ENCODE results near the gene CACNB3. TPM values are rescaled to one million over a fixed set of nuclear protein-coding genes. Genes with fewer than 3 reads are reported as not detected.

Gene CACNB3
- total and polyA plus RNA-seq, 9 of the 15 experiments (the other 6 are each of a cell fraction or from before 2014, with no cell fraction given): 0.24 to 2.0 (median 1.5) TPM

GRCh38 chr12:48827026-48827425 is 8.7 kb downstream of the CACNB3 start:
- no peak overlapping the region for H3K4me3 ChIP-seq
- POLR2A ChIA-PET: interaction anchor here (0.6 to 3.7 kb wide), 8 partner anchors 8 to 627 kb away, joined by 3 to 18 read pairs (median 4); partner anchors contain the start of gene DDX23
- in situ Hi-C loops (cut with MboI) (no loop called here), intact Hi-C loops (cut with micrococcal nuclease) (no loop called here)
- peaks cover 5% of the 10 kb centered on the region for H3K9me1 ChIP-seq (ENCODE audit: control insufficient read depth, insufficient read depth, low read length)
- BruUV-seq (replicated peaks): no TSS peak
- TF ChIP-seq MYNN (IDR thresholded peaks at IDR 0.05) (no peak), MYNN (CRISPR knock-in tag; IDR thresholded peaks at IDR 0.05) (no peak), ATF7 (IDR thresholded peaks at IDR 0.05) (no peak), GTF2A2 (tag; IDR thresholded peaks at IDR 0.05) (no peak), MCM7 (IDR thresholded peaks at IDR 0.05) (no peak)
- peaks cover 20% of the 10 kb centered on the region for H4K20me1 ChIP-seq (replicated peaks; ENCODE audit: control insufficient read depth, insufficient read depth, low read length)
- DNase-seq (ENCODE audit: extremely low read depth in 1 of 4, low spot score in 3 of 4) (no peak), FAIRE-seq (peak; percentile 6), ATAC-seq (no peak)
- H3K9me3 ChIP-seq (replicated peaks; ENCODE audit: control insufficient read depth, insufficient read depth, low read depth, low read length): no peaks in the 10 kb centered on the region
- H3K4me2 ChIP-seq (ENCODE audit: insufficient read depth, low read length): no peak overlapping the region
- H3K27me3 ChIP-seq (ENCODE audit: control insufficient read depth in 2 of 2, insufficient read depth in 2 of 2, low read length in 2 of 2): peaks cover 18 to 23% of the 10 kb centered on the region in 2 experiments; a peak in 4 of 5 replicates
- no peaks in the 10 kb centered on the region for H3K79me2 ChIP-seq (ENCODE audit: control insufficient read depth, insufficient read depth, low read length)
- no peak overlapping the region for H2AFZ ChIP-seq (ENCODE audit: low read depth, low read length)
- peaks cover 0 to 12% of the 10 kb centered on the region in 2 experiments; a peak in 2 of 5 replicates for H3K4me1 ChIP-seq (replicated peaks in 1 of 2; ENCODE audit: control insufficient read depth in 2 of 2, insufficient read depth in 2 of 2, low read length in 2 of 2)
- WGBS (ENCODE audit: insufficient coverage, low coverage, missing lambda C conversion rate): 53% methylated on average over 6 of the region's 8 CpGs
- peaks cover 38% of the 10 kb centered on the region; the same call in 2 of the 3 replicates for H3K36me3 ChIP-seq (ENCODE audit: control insufficient read depth, insufficient read depth, low read length)
- H3K9ac ChIP-seq (ENCODE audit: insufficient read depth in 1 of 2, low read depth in 2 of 2, low read length in 2 of 2): no peak overlapping the region
- CTCF ChIA-PET (ENCODE audit: low intra/inter-chr PET ratio): no interaction called here
- no peak overlapping the region for H3K27ac ChIP-seq (ENCODE audit: extremely low read depth, low read depth, low read length)

- H3K9me1 ChIP-seq (ENCODE audit: control insufficient read depth, insufficient read depth, low read length): peaks cover 5% of the 10 kb centered on the region
- intact Hi-C loops (cut with micrococcal nuclease) (no loop called here), in situ Hi-C loops (cut with MboI) (no loop called here)
- POLR2A ChIA-PET: interaction anchor here (0.9 to 3.7 kb wide), 7 partner anchors 8 to 284 kb away, joined by 3 to 18 read pairs (median 4); partner anchors contain the start of gene DDX23
- peaks cover 0 to 12% of the 10 kb centered on the region in 2 experiments; a peak in 2 of 5 replicates for H3K4me1 ChIP-seq (replicated peaks in 1 of 2; ENCODE audit: control insufficient read depth in 2 of 2, insufficient read depth in 2 of 2, low read length in 2 of 2)
- peaks cover 15% of the 10 kb centered on the region; the same call in 1 of the 2 replicates for H4K20me1 ChIP-seq (replicated peaks; ENCODE audit: control insufficient read depth, insufficient read depth, low read length)
- H2AFZ ChIP-seq (ENCODE audit: low read depth, low read length): no peak overlapping the region
- CTCF ChIA-PET (ENCODE audit: low intra/inter-chr PET ratio): no interaction called here
- H3K4me3 ChIP-seq: no peak overlapping the region
- 91% methylated on average over 16 of the region's 17 CpGs for WGBS (ENCODE audit: insufficient coverage, low coverage, missing lambda C conversion rate)
- H3K4me2 ChIP-seq (ENCODE audit: insufficient read depth, low read length): no peak overlapping the region
- no TSS peak for BruUV-seq (replicated peaks)
- H3K27me3 ChIP-seq (ENCODE audit: control insufficient read depth in 2 of 2, insufficient read depth in 2 of 2, low read length in 2 of 2): peaks cover 12 to 17% of the 10 kb centered on the region in 2 experiments; a peak in 4 of 5 replicates
- no peak overlapping the region; a peak in 1 of 4 replicates for H3K9ac ChIP-seq (ENCODE audit: insufficient read depth in 1 of 2, low read depth in 2 of 2, low read length in 2 of 2)
- ATAC-seq (no peak), FAIRE-seq (no peak), DNase-seq (ENCODE audit: extremely low read depth in 1 of 4, low spot score in 3 of 4) (no peak)
- H3K79me2 ChIP-seq (ENCODE audit: control insufficient read depth, insufficient read depth, low read length): no peaks in the 10 kb centered on the region
- H3K9me3 ChIP-seq (replicated peaks; ENCODE audit: control insufficient read depth, insufficient read depth, low read depth, low read length): no peaks in the 10 kb centered on the region
- no peak overlapping the region for H3K27ac ChIP-seq (ENCODE audit: extremely low read depth, low read depth, low read length)
- H3K36me3 ChIP-seq (ENCODE audit: control insufficient read depth, insufficient read depth, low read length): peaks cover 44% of the 10 kb centered on the region
- peak; percentile 70 for TF ChIP-seq POLR2G (IDR thresholded peaks at IDR 0.05; ENCODE audit: low read depth, low read length)
- TF ChIP-seq E4F1 (CRISPR knock-in tag; IDR thresholded peaks at IDR 0.05; ENCODE audit: borderline replicate concordance): no peak
- TF ChIP-seq RBM22 (IDR thresholded peaks at IDR 0.05; ENCODE audit: low read depth, low read length, poor library complexity, severe bottlenecking): peak; percentile 53
- TF ChIP-seq RBFOX2 (IDR thresholded peaks at IDR 0.05; ENCODE audit: low read depth, low read length): peak; percentile 56
- TF ChIP-seq ZBTB33 (CRISPR knock-in tag; IDR thresholded peaks at IDR 0.05): 0 out of 2 replicates have a peak, but pooled peaks have one; percentile 52
Observed at GRCh38 chr12:48827513-48828096, 9.3 kb downstream of the CACNB3 start.
